NCI-H748 treated with DMSO at 0.1 percent for 48 hours (cell line): ENCODE results near the gene CIAPIN1.

ENCODE experiments used
- DNase-seq: peaks from one replicate; lab custom pipeline; 2025; lab: John Stamatoyannopoulos, UW

Gene CIAPIN1

GRCh38 chr16:57447186-57447962 is at the start of gene CIAPIN1, which contains the start of gene COQ9:
CIAPIN1 (minus strand) TSS chr16:57447385; CDS start chr16:57440928, 6,457 bp downstream.
COQ9 (plus strand) TSS chr16:57447479; CDS start chr16:57447506, 27 bp downstream.
- DNase-seq, result peak; percentile 56

- DNase-seq, result no peak
These were observed 46.6 kb upstream of the CIAPIN1 start for GRCh38 chr16:57493767-57494166.

- DNase-seq, result no peak
These were observed 42.0 kb upstream of the CIAPIN1 start for GRCh38 chr16:57489229-57489628.

- no peak for DNase-seq
These were observed 40.0 kb upstream of the CIAPIN1 start for GRCh38 chr16:57486858-57487834.

- DNase-seq, result peak; percentile 4
These were observed 39.0 kb upstream of the CIAPIN1 start, which contains the start of gene DOK4 for GRCh38 chr16:57485916-57486857. DOK4 (minus strand) TSS chr16:57486493; CDS start chr16:57479507, 6,986 bp downstream.

- DNase-seq, result no peak
These were observed 38.1 kb upstream of the CIAPIN1 start for GRCh38 chr16:57485091-57485915.

- no peak for DNase-seq
These were observed 37.4 kb upstream of the CIAPIN1 start for GRCh38 chr16:57484515-57485005.

- DNase-seq, result no peak
These were observed 36.7 kb upstream of the CIAPIN1 start for GRCh38 chr16:57483725-57484514.

GRCh38 chr16:57482845-57483545 is 35.8 kb upstream of the CIAPIN1 start:
- DNase-seq, result no peak

- DNase-seq, result no peak
These were observed 34.2 kb upstream of the CIAPIN1 start for GRCh38 chr16:57481421-57481820.

- DNase-seq, result no peak
These were observed 33.6 kb upstream of the CIAPIN1 start for GRCh38 chr16:57480754-57481230.

- DNase-seq, result no peak
These were observed 33.0 kb upstream of the CIAPIN1 start for GRCh38 chr16:57479976-57480753.

GRCh38 chr16:57479205-57479975 is 32.2 kb upstream of the CIAPIN1 start:
- DNase-seq, result no peak

- DNase-seq, result no peak
These were observed 31.4 kb upstream of the CIAPIN1 start for GRCh38 chr16:57478396-57479204.

GRCh38 chr16:57477531-57478202 is 30.5 kb upstream of the CIAPIN1 start:
- DNase-seq, result no peak
